Liver (tissue), 9 donors: Measurements from ENCODE around the gene STOML1. TPM values are rescaled to one million over a fixed set of nuclear protein-coding genes. Genes with fewer than 3 reads are reported as not detected.

ENCODE experiments used
- DNase-seq: peaks from one replicate; pipeline ENCODE4 v3.0.0-alpha.2; 2017; ENCODE audit warnings: low spot score
- H3K27ac ChIP-seq, 2 donors: one replicate each; pipeline ENCODE4 v1.7.0; 2013; ENCODE audit warnings: inconsistent platforms in 2 of 2, low read length in 2 of 2, control low read depth in 1 of 2, low read depth in 1 of 2, mild to moderate bottlenecking in 1 of 2
- H3K27me3 ChIP-seq, 4 donors: one replicate each; pipeline versions ENCODE4 v1.6.1 to v1.7.0; 2013; ENCODE audit warnings: low read length in 3 of 4, inconsistent platforms in 1 of 4, mild to moderate bottlenecking in 1 of 4, moderate library complexity in 1 of 4; ENCODE audit not compliant: control insufficient read depth in 4 of 4, insufficient read depth in 4 of 4
- H3K36me3 ChIP-seq, 4 donors: one replicate each; pipeline versions ENCODE4 v1.6.1 to v1.7.0; 2013; ENCODE audit warnings: low read length in 3 of 4, mild to moderate bottlenecking in 3 of 4, low read depth in 1 of 4, moderate library complexity in 1 of 4; ENCODE audit not compliant: control insufficient read depth in 4 of 4, insufficient read depth in 3 of 4
- H3K4me1 ChIP-seq, 4 donors: one replicate each; pipeline versions ENCODE4 v1.6.1 to v1.7.0; 2013; ENCODE audit warnings: low read length in 3 of 4, mild to moderate bottlenecking in 3 of 4, moderate library complexity in 1 of 4; ENCODE audit not compliant: control insufficient read depth in 4 of 4, insufficient read depth in 4 of 4
- H3K4me3 ChIP-seq, 3 donors: one replicate each; pipeline versions ENCODE4 v1.6.1 to v1.7.0; 2013; ENCODE audit warnings: low read length in 3 of 3, control low read depth in 1 of 3, low read depth in 1 of 3, mild to moderate bottlenecking in 1 of 3
- H3K9ac ChIP-seq, 2 donors: one replicate each; pipeline ENCODE4 v1.7.0; 2013; ENCODE audit warnings: low read length in 2 of 2, mild to moderate bottlenecking in 2 of 2, moderate library complexity in 2 of 2, control low read depth in 1 of 2, low read depth in 1 of 2
- H3K9me3 ChIP-seq, 4 donors: one replicate each; pipeline versions ENCODE4 v1.6.1 to v1.7.0; 2013; ENCODE audit warnings: low read length in 3 of 4; ENCODE audit not compliant: control insufficient read depth in 4 of 4
- EGR1 ChIP-seq, 2 donors: IDR thresholded peaks; 2 replicates each; pipeline ENCODE4 v1.6.1; 2016 to 2018; ENCODE audit warnings: antibody characterized with exemption in 2 of 2, low read depth in 2 of 2
- FOXA2 ChIP-seq: IDR thresholded peaks from 2 replicates; pipeline ENCODE4 v1.6.1; 2016; ENCODE audit warnings: antibody characterized with exemption
- GABPA ChIP-seq, 2 donors: IDR thresholded peaks in 1 of 2; conservative IDR thresholded peaks in 1 of 2; 2 replicates each; pipeline ENCODE4 v1.6.1; 2016; ENCODE audit warnings: antibody characterized with exemption in 2 of 2, mild to moderate bottlenecking in 1 of 2, moderate library complexity in 1 of 2
- HNF4A ChIP-seq, 2 donors: conservative IDR thresholded peaks; 2 replicates each; pipeline ENCODE4 v1.6.1; 2016; ENCODE audit warnings: antibody characterized with exemption in 2 of 2, mild to moderate bottlenecking in 2 of 2
- HNF4G ChIP-seq: IDR thresholded peaks from 2 replicates; pipeline ENCODE4 v1.6.1; 2016; ENCODE audit warnings: antibody characterized with exemption
- JUND ChIP-seq, 2 donors: IDR thresholded peaks; 2 replicates each; pipeline ENCODE4 v1.6.1; 2016; ENCODE audit warnings: antibody characterized with exemption in 2 of 2
- RAD21 ChIP-seq, 2 donors: IDR thresholded peaks; 2 replicates each; pipeline ENCODE4 v1.6.1; 2016; ENCODE audit warnings: antibody characterized with exemption in 2 of 2, mild to moderate bottlenecking in 2 of 2
- RXRA ChIP-seq, 2 donors: IDR thresholded peaks; 2 replicates each; pipeline ENCODE4 v1.6.1; 2017 to 2018; ENCODE audit warnings: antibody characterized with exemption in 2 of 2, mild to moderate bottlenecking in 1 of 2
- SP1 ChIP-seq: IDR thresholded peaks from 2 replicates; pipeline ENCODE4 v1.6.1; 2018; ENCODE audit warnings: antibody characterized with exemption, mild to moderate bottlenecking
- TAF1 ChIP-seq: conservative IDR thresholded peaks from 2 replicates; pipeline ENCODE4 v1.6.1; 2016; ENCODE audit warnings: antibody characterized with exemption, mild to moderate bottlenecking
- YY1 ChIP-seq: IDR thresholded peaks from 2 replicates; pipeline ENCODE4 v1.6.1; 2016; ENCODE audit warnings: antibody characterized with exemption, mild to moderate bottlenecking
- WGBS: extraction: QIAGEN DNeasy Blood & Tissue Kit; methylation state at CpG from one replicate; pipeline ENCODE4 v1.1.7; 2013; 5-methylcytosine and 5-hydroxymethylcytosine counted together
- polyA plus RNA-seq, 2 donors: library from polyadenylated mRNA; stranded (reverse) in 1 of 2; unstranded in 1 of 2; fragments of 200-250 nt in 1 of 2; fragments of >200 nt in 1 of 2; fragmentation: Nextera tagmentation in 1 of 2; extraction: Ambion mirVana in 1 of 2; gene quantifications; one replicate each; pipeline versions ENCODE4 v1.2.1 to v1.2.3, GENCODE V29; 2013 to 2015
- total RNA-seq, 2 donors: library from RNA; depleted of rRNA; stranded (reverse); fragments of >200 nt; gene quantifications; one replicate each; pipeline ENCODE4 v1.2.3, GENCODE V29; 2014
- TF ChIP-seq, protein P1 (sequence below): IDR thresholded peaks from 2 replicates; pipeline ENCODE4 v1.6.1; 2016; ENCODE audit warnings: antibody characterized with exemption
- TF ChIP-seq, protein P2 (sequence below): IDR thresholded peaks from 2 replicates; pipeline ENCODE4 v1.6.1; 2016; ENCODE audit warnings: antibody characterized with exemption
- TF ChIP-seq, protein P3 (sequence below): IDR thresholded peaks from 2 replicates; pipeline ENCODE4 v1.6.1; 2016; ENCODE audit warnings: antibody characterized with exemption, mild to moderate bottlenecking
- TF ChIP-seq, protein P4 (sequence below): IDR thresholded peaks from 2 replicates; pipeline ENCODE4 v1.6.1; 2016; ENCODE audit warnings: antibody characterized with exemption
- TF ChIP-seq, protein P5 (sequence below): fragments of 150-350 bp; IDR thresholded peaks from 2 replicates; pipeline ENCODE4 v1.5.1; 2017; ENCODE audit warnings: improper control_type of control experiment, low read depth, low read length; ENCODE audit not compliant: missing input control
- donor health status: healthy.
- donor health status: healthy.
- donor health status: healthy.
- donor health status: healthy.
- donor health status: healthy.

STOML1 gene
- total and polyA plus RNA-seq, 4 donors = 5.4 to 9.4 (median 6.4) TPM

DNA sequence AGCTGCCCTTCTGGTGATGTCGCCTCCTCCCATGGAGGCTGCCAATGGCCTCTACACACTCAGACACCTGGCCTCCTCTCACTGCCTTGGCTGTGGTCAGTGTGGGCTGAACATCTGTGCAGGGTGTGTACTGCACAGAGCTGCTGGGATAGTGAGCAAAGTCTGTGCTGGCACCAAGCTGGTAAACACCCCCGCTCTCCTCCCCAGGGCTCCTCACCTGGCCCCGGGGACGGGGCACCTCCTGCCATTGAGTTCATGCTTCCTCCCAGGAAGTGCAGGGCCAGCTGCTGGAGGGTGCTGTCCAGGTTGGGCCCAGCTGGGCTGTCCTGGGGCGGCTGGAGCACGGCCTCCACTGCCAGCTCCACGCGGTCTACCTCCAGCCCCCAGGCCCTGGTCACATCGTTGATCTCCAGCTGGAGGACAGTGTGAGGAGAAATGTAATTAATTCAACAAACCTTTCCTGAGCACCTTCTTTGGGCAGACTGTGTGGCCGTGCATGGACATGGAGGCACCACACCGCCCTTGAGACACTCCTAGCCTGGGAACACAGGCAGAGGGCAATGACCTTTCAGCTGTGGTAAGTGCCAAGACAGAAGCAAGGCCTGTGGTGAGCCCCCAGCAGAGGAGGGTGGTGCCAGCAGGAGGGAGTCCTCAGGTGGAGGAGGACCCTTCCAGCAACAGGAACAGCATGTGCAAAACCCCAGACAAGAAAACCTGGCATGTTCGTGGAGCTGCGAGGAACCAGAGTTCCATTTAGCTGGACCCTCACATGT, 6.8 kb downstream of the STOML1 start:
- Histone ChIP-seq H3K9ac (no peak overlapping the region), H3K27me3 (no peaks in the 10 kb centered on the region)

DNA sequence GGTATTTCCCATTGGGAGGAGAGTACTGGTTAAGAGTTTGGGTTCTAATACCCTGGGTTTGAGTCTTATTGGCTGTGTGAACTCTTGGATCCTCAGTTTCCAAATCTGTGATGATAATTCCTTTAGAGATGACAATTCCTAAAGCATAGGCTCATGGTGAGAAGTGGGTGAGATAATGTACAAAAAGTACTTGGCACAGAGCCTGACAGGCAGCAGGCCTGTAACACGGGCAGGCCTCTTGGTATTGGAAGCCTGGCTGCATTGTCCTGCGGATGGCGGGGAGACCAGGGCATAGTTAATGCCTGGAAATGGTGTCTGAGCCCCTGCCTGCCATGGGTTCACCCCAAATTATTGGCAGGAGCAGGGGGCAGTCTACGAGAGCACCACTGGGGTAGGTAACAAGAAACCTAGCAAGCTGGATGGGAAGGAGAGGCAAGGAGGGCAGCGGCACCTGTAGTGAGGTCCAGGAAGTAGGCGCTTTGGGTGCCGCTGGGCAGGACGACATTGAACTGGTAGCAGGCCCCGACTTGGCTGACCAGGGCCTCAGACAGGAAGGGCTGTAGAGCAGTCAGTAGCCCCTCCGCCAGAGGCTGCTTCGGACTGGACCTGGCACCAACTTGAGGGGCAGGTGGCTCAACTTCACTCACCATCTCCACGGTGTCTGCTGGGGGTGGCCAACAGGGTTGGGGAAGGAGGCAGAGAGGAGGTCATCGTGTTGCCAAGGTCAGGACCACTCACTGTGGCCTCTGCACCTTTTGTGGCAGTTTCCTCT, 7.7 kb downstream of the STOML1 start:
- Histone ChIP-seq H3K27me3 (no peaks in the 10 kb centered on the region), H3K36me3 (peaks cover 0 to 20% (median 0%) of the 10 kb centered on the region in 4 donors), H3K4me1 (peaks cover 0 to 5% (median 4%) of the 10 kb centered on the region in 4 donors), H3K27ac (no peak overlapping the region), H3K9me3 (no peaks in the 10 kb centered on the region), H3K4me3 (no peak overlapping the region), H3K9ac (no peak overlapping the region)
- DNase-seq = no peak
- TF ChIP-seq EGR1 (IDR thresholded peaks at IDR 0.05; ENCODE audit: low read depth in 2 of 2) = no peak
- TF ChIP-seq, protein P1, sequence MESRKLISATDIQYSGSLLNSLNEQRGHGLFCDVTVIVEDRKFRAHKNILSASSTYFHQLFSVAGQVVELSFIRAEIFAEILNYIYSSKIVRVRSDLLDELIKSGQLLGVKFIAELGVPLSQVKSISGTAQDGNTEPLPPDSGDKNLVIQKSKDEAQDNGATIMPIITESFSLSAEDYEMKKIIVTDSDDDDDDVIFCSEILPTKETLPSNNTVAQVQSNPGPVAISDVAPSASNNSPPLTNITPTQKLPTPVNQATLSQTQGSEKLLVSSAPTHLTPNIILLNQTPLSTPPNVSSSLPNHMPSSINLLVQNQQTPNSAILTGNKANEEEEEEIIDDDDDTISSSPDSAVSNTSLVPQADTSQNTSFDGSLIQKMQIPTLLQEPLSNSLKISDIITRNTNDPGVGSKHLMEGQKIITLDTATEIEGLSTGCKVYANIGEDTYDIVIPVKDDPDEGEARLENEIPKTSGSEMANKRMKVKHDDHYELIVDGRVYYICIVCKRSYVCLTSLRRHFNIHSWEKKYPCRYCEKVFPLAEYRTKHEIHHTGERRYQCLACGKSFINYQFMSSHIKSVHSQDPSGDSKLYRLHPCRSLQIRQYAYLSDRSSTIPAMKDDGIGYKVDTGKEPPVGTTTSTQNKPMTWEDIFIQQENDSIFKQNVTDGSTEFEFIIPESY = no peak
- TF ChIP-seq, protein P2, sequence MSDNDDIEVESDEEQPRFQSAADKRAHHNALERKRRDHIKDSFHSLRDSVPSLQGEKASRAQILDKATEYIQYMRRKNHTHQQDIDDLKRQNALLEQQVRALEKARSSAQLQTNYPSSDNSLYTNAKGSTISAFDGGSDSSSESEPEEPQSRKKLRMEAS = no peak
- TF ChIP-seq, protein P3, sequence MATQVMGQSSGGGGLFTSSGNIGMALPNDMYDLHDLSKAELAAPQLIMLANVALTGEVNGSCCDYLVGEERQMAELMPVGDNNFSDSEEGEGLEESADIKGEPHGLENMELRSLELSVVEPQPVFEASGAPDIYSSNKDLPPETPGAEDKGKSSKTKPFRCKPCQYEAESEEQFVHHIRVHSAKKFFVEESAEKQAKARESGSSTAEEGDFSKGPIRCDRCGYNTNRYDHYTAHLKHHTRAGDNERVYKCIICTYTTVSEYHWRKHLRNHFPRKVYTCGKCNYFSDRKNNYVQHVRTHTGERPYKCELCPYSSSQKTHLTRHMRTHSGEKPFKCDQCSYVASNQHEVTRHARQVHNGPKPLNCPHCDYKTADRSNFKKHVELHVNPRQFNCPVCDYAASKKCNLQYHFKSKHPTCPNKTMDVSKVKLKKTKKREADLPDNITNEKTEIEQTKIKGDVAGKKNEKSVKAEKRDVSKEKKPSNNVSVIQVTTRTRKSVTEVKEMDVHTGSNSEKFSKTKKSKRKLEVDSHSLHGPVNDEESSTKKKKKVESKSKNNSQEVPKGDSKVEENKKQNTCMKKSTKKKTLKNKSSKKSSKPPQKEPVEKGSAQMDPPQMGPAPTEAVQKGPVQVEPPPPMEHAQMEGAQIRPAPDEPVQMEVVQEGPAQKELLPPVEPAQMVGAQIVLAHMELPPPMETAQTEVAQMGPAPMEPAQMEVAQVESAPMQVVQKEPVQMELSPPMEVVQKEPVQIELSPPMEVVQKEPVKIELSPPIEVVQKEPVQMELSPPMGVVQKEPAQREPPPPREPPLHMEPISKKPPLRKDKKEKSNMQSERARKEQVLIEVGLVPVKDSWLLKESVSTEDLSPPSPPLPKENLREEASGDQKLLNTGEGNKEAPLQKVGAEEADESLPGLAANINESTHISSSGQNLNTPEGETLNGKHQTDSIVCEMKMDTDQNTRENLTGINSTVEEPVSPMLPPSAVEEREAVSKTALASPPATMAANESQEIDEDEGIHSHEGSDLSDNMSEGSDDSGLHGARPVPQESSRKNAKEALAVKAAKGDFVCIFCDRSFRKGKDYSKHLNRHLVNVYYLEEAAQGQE = no peak
- no peak for TF ChIP-seq HNF4A (conservative IDR thresholded peaks at IDR 0.05)
- TF ChIP-seq RAD21 (IDR thresholded peaks at IDR 0.05) = no peak
- TF ChIP-seq SP1 = no peak
- no peak for TF ChIP-seq YY1
- TF ChIP-seq FOXA2 = no peak
- TF ChIP-seq HNF4G = no peak
- no peak for TF ChIP-seq RXRA (IDR thresholded peaks at IDR 0.05)
- no peak for TF ChIP-seq TAF1
- no peak for TF ChIP-seq GABPA (IDR thresholded peaks at IDR 0.05 in 1 of 2, conservative IDR thresholded peaks at IDR 0.05 in 1 of 2)
- TF ChIP-seq JUND (IDR thresholded peaks at IDR 0.05) = no peak
- TF ChIP-seq, protein P4, sequence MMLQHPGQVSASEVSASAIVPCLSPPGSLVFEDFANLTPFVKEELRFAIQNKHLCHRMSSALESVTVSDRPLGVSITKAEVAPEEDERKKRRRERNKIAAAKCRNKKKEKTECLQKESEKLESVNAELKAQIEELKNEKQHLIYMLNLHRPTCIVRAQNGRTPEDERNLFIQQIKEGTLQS = no peak
- WGBS = 87% methylated on average over 13 of the region's 13 CpGs

More for the DNA sequence above, 6.8 kb downstream of the STOML1 start:
- TF ChIP-seq, protein P1 = no peak
- TF ChIP-seq RAD21 (IDR thresholded peaks at IDR 0.05) = no peak
- TF ChIP-seq, protein P5, sequence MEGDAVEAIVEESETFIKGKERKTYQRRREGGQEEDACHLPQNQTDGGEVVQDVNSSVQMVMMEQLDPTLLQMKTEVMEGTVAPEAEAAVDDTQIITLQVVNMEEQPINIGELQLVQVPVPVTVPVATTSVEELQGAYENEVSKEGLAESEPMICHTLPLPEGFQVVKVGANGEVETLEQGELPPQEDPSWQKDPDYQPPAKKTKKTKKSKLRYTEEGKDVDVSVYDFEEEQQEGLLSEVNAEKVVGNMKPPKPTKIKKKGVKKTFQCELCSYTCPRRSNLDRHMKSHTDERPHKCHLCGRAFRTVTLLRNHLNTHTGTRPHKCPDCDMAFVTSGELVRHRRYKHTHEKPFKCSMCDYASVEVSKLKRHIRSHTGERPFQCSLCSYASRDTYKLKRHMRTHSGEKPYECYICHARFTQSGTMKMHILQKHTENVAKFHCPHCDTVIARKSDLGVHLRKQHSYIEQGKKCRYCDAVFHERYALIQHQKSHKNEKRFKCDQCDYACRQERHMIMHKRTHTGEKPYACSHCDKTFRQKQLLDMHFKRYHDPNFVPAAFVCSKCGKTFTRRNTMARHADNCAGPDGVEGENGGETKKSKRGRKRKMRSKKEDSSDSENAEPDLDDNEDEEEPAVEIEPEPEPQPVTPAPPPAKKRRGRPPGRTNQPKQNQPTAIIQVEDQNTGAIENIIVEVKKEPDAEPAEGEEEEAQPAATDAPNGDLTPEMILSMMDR = no peak
- DNase-seq = no peak
- WGBS = 89% methylated on average over 13 of the region's 13 CpGs
- peaks cover 0 to 5% (median 4%) of the 10 kb centered on the region in 4 donors for H3K4me1 ChIP-seq
- no peak overlapping the region for H3K27ac ChIP-seq
- H3K36me3 ChIP-seq = peaks cover 0 to 20% (median 0%) of the 10 kb centered on the region in 4 donors
- H3K9me3 ChIP-seq = no peaks in the 10 kb centered on the region
- no peak overlapping the region for H3K4me3 ChIP-seq
